DND-41 (cell line): ENCODE measurements around the gene WNT11.

Experiments
- ATAC-seq: fragments of 200-7000 bp; cut with Tn5 transposase; 3 replicates; pipeline ENCODE4 v1.9.1; 2021; ENCODE audit warnings: low read depth; ENCODE audit not compliant: insufficient read depth
- DNase-seq: peaks from one replicate; pipeline ENCODE4 v3.0.0-alpha.2; 2020
- H2AFZ ChIP-seq: 2 replicates; pipeline ENCODE4 v1.6.0; 2012; ENCODE audit warnings: low read depth, low read length
- H3K27ac ChIP-seq: 2 replicates; pipeline ENCODE4 v1.5.1; 2012; ENCODE audit warnings: low read length, inconsistent platforms
- H3K27me3 ChIP-seq: fragments of 200-600 bp; sonication (generic); 2 replicates; pipeline ENCODE4 v1.6.0; 2012; ENCODE audit warnings: low read length, mild to moderate bottlenecking, inconsistent platforms; ENCODE audit not compliant: insufficient read depth, poor library complexity
- H3K36me3 ChIP-seq: 2 replicates; pipeline ENCODE4 v1.5.1; 2012; ENCODE audit warnings: low read length, inconsistent platforms; ENCODE audit not compliant: insufficient read depth
- H3K4me1 ChIP-seq: 2 replicates; pipeline ENCODE4 v1.5.1; 2012; ENCODE audit warnings: mild to moderate bottlenecking, low read length; ENCODE audit not compliant: insufficient read depth
- H3K4me2 ChIP-seq: 2 replicates; pipeline ENCODE4 v1.6.0; 2012; ENCODE audit warnings: mild to moderate bottlenecking, moderate library complexity, low read length, inconsistent platforms; ENCODE audit not compliant: insufficient read depth
- H3K4me3 ChIP-seq, 2 experiments: fragments of 200-600 bp in 1 of 2; shearing (Covaris generic) in 1 of 2; 2 replicates each; pipeline ENCODE4 v1.5.1; 2012 to 2016; ENCODE audit warnings: inconsistent platforms in 2 of 2, low read length in 2 of 2, mild to moderate bottlenecking in 2 of 2, low read depth in 1 of 2, moderate library complexity in 1 of 2
- H3K79me2 ChIP-seq: 2 replicates; pipeline ENCODE4 v1.6.0; 2012; ENCODE audit warnings: low read length, inconsistent platforms; ENCODE audit not compliant: insufficient read depth
- H3K9ac ChIP-seq: 2 replicates; pipeline ENCODE4 v1.6.0; 2012; ENCODE audit warnings: low read depth, mild to moderate bottlenecking, inconsistent platforms, low read length, moderate library complexity
- H3K9me3 ChIP-seq: 2 replicates; pipeline ENCODE4 v1.5.1; 2012; ENCODE audit warnings: low read length, moderate library complexity, mild to moderate bottlenecking, inconsistent platforms; ENCODE audit not compliant: insufficient read depth, severe bottlenecking
- H4K20me1 ChIP-seq: 2 replicates; pipeline ENCODE4 v1.6.0; 2012; ENCODE audit warnings: low read length; ENCODE audit not compliant: insufficient read depth
- CTCF ChIP-seq: IDR thresholded peaks from 2 replicates; pipeline ENCODE4 v1.5.1; 2012; ENCODE audit warnings: borderline replicate concordance, low read length, moderate library complexity, mild to moderate bottlenecking; ENCODE audit not compliant: poor library complexity, severe bottlenecking; ENCODE audit errors: extremely low read depth
- EZH2 ChIP-seq: IDR thresholded peaks from 3 replicates; pipeline ENCODE4 v1.6.1; 2012; ENCODE audit warnings: borderline replicate concordance, low read depth, mild to moderate bottlenecking, moderate library complexity, low read length, inconsistent platforms; ENCODE audit not compliant: severe bottlenecking

The WNT11 gene

GRCh38 chr11:76228071-76228874 lies 22.0 kb upstream of the WNT11 start:
- no peak overlapping the region for H3K4me2 ChIP-seq
- TF ChIP-seq CTCF (no peak), EZH2 (no peak)

GRCh38 chr11:76226626-76227025 lies 20.3 kb upstream of the WNT11 start:
- Histone ChIP-seq H3K27me3 (peaks cover 3% of the 10 kb centered on the region), H2AFZ (no peak overlapping the region), H4K20me1 (peaks cover 8% of the 10 kb centered on the region), H3K4me2 (no peak overlapping the region), H3K9ac (no peak overlapping the region), H3K4me3 (no peak overlapping the region), H3K27ac (no peak overlapping the region), H3K36me3 (no peaks in the 10 kb centered on the region), H3K9me3 (no peaks in the 10 kb centered on the region), H3K4me1 (peaks cover 3% of the 10 kb centered on the region), H3K79me2 (no peaks in the 10 kb centered on the region)
- DNase-seq (no peak), ATAC-seq (no peak)
- TF ChIP-seq CTCF (no peak), EZH2 (no peak)

More at GRCh38 chr11:76228071-76228874, 22.0 kb upstream of the WNT11 start:
- DNase-seq (no peak), ATAC-seq (no peak)
- no peak overlapping the region for H2AFZ ChIP-seq
- H3K79me2 ChIP-seq = no peaks in the 10 kb centered on the region
- no peak overlapping the region for H3K4me3 ChIP-seq
- H3K27ac ChIP-seq = no peak overlapping the region
- H3K36me3 ChIP-seq = no peaks in the 10 kb centered on the region
- no peak overlapping the region for H3K9ac ChIP-seq
- H3K9me3 ChIP-seq = no peaks in the 10 kb centered on the region
- peaks cover 3% of the 10 kb centered on the region for H3K27me3 ChIP-seq
- H3K4me1 ChIP-seq = peaks cover 14% of the 10 kb centered on the region
- peaks cover 11% of the 10 kb centered on the region for H4K20me1 ChIP-seq

- Histone ChIP-seq H2AFZ (no peak overlapping the region), H3K4me1 (no peaks in the 10 kb centered on the region), H3K4me2 (no peak overlapping the region), H3K27ac (no peak overlapping the region), H3K36me3 (no peaks in the 10 kb centered on the region), H3K9ac (no peak overlapping the region), H3K4me3 (no peak overlapping the region), H4K20me1 (no peaks in the 10 kb centered on the region), H3K79me2 (no peaks in the 10 kb centered on the region), H3K27me3 (no peaks in the 10 kb centered on the region), H3K9me3 (no peaks in the 10 kb centered on the region)
- DNase-seq = no peak
- TF ChIP-seq EZH2 (no peak), CTCF (no peak)
- no peak for ATAC-seq
These were observed 18.9 kb upstream of the WNT11 start for GRCh38 chr11:76225122-76225611.
